H1 (cell line): Measurements from ENCODE around the gene PKD1L1. TPM values are rescaled to one million over a fixed set of nuclear protein-coding genes. Genes with fewer than 3 reads are reported as not detected.

Experiments
- BCL11A ChIP-seq, 2 experiments: IDR thresholded peaks; one replicate each; pipeline ENCODE4 v1.6.1; 2011; ENCODE audit warnings: low read depth in 2 of 2, low read length in 2 of 2, mild to moderate bottlenecking in 2 of 2
- CBX5 ChIP-seq: fragments of 300-800, 300-1000 bp; sonication (generic); IDR thresholded peaks from 2 replicates; pipeline ENCODE4 v1.7.1; 2016; ENCODE audit warnings: antibody characterized with exemption, low read length, low read depth
- FOSL1 ChIP-seq: IDR thresholded peaks from 2 replicates; pipeline ENCODE4 v1.6.1; 2011; ENCODE audit warnings: mild to moderate bottlenecking, low read depth, low read length, moderate library complexity; ENCODE audit not compliant: insufficient read depth
- YY1 ChIP-seq: IDR thresholded peaks from 2 replicates; pipeline ENCODE4 v1.6.1; 2011; ENCODE audit warnings: low read depth, mild to moderate bottlenecking, low read length
- polyA plus RNA-seq, 7 experiments: library from polyadenylated mRNA; depleted of rRNA in 3 of 7; stranded (reverse) in 5 of 7; unstranded in 2 of 7; fragments of >200 nt in 5 of 7; fragments of 200-250 nt in 2 of 7; gene quantifications; 1 replicate in 5 of 7; 2 replicates in 1 of 7; 4 replicates in 1 of 7; pipeline versions ENCODE4 v1.2.1 to v1.2.3, GENCODE V29; 2011 to 2013; ENCODE audit warnings: missing spikeins in 2 of 7, mixed read lengths in 2 of 7
- total RNA-seq: library from RNA; stranded (reverse); fragmentation: NEBNext Ultra II Directional; extraction: Animal tissue kit (Norgen Biotek cat#: 25700); gene quantifications from 2 replicates; pipeline ENCODE4 v1.2.1, GENCODE V29; 2021
- TF ChIP-seq, protein P1 (sequence below): IDR thresholded peaks from 2 replicates; pipeline ENCODE4 v1.6.1; 2012; ENCODE audit warnings: inconsistent platforms

The PKD1L1 gene
- total and polyA plus RNA-seq, 2 of the 8 experiments (the other 6 are each of a cell fraction or from before 2014, with no cell fraction given), result 0.22 to 0.35 TPM

DNA sequence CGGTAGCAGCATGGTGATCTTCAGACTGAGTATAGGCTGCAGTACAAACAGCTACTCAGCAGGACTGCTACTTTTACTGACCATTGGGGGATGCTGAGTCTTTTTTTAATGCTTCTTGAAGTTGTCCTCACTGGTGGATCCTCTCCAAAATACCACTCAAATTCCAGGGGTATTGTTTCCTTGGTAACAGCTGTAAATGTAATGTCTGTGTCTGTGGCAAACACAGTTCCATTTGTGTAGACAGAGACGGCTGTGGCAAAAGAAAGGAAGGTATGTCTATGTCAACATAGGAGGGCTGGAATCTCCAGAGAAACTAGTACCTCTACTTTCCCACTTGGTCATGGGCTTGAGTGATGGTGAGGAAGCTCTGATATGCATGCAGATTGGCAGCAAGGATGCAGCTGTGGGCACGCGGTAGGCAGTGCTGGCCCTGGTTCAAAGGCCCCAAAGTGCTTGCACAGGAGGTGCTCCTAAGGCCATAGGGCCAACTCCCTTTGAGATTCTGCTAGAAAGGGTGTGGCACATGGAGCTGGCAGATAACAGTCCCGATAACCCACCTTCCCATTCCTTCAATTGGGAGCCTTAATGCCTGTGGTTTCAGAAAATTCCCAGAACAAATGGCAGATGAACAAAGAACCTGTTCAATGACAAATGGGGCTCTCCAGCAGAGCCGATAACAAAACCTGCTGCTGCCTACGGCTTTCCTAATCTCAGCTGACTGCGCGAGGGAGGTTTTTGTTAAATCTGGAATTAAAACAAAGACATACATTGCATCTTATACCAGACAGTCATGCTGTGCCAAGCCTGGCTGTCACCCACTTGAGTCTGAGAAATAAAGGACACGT lies 43.0 kb downstream of the PKD1L1 start (continued):
- TF ChIP-seq YY1, result no peak
- no peak for TF ChIP-seq BCL11A (IDR thresholded peaks at IDR 0.05; ENCODE audit: low read depth in 2 of 2, low read length in 2 of 2)
- no peak for TF ChIP-seq CBX5
- no peak for TF ChIP-seq FOSL1
- TF ChIP-seq, protein P1, sequence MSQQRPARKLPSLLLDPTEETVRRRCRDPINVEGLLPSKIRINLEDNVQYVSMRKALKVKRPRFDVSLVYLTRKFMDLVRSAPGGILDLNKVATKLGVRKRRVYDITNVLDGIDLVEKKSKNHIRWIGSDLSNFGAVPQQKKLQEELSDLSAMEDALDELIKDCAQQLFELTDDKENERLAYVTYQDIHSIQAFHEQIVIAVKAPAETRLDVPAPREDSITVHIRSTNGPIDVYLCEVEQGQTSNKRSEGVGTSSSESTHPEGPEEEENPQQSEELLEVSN, result no peak
